NB4 (cell line): ENCODE results near the gene MYOZ3.

Experiments
- DNase-seq: peaks from one replicate; pipeline ENCODE4 v3.0.0; 2010; ENCODE audit warnings: low read depth
- H3K4me3 ChIP-seq: one replicate; pipeline ENCODE4 v1.5.1; 2011; ENCODE audit warnings: mild to moderate bottlenecking, low read depth, low read length, moderate library complexity
- MAX ChIP-seq: IDR thresholded peaks from 2 replicates; pipeline ENCODE4 v1.6.1; 2011; ENCODE audit warnings: low read depth, low read length
- MYC ChIP-seq: IDR thresholded peaks from 2 replicates; pipeline ENCODE4 v1.6.1; 2011; ENCODE audit warnings: low read depth, low read length
- POLR2A ChIP-seq: IDR thresholded peaks from 2 replicates; pipeline ENCODE4 v1.6.1; 2011; ENCODE audit warnings: mild to moderate bottlenecking; ENCODE audit not compliant: insufficient read length; ENCODE audit errors: extremely low read depth
- TF ChIP-seq, protein P1 (sequence below): IDR thresholded peaks from one replicate; pipeline ENCODE4 v1.5.1; 2012; ENCODE audit warnings: low read depth, low read length

MYOZ3 gene

GRCh38 chr5:150616024-150616470 lies 45.0 kb upstream of the MYOZ3 start:
- TF ChIP-seq POLR2A (no peak), MAX (no peak), MYC (no peak)
- TF ChIP-seq, protein P1, sequence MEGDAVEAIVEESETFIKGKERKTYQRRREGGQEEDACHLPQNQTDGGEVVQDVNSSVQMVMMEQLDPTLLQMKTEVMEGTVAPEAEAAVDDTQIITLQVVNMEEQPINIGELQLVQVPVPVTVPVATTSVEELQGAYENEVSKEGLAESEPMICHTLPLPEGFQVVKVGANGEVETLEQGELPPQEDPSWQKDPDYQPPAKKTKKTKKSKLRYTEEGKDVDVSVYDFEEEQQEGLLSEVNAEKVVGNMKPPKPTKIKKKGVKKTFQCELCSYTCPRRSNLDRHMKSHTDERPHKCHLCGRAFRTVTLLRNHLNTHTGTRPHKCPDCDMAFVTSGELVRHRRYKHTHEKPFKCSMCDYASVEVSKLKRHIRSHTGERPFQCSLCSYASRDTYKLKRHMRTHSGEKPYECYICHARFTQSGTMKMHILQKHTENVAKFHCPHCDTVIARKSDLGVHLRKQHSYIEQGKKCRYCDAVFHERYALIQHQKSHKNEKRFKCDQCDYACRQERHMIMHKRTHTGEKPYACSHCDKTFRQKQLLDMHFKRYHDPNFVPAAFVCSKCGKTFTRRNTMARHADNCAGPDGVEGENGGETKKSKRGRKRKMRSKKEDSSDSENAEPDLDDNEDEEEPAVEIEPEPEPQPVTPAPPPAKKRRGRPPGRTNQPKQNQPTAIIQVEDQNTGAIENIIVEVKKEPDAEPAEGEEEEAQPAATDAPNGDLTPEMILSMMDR = no peak

GRCh38 chr5:150616506-150616905 lies 44.5 kb upstream of the MYOZ3 start:
- TF ChIP-seq MYC (no peak), MAX (no peak), POLR2A (no peak)
- TF ChIP-seq, protein P1 = no peak
- no peak overlapping the region for H3K4me3 ChIP-seq
- no peak for DNase-seq

More at GRCh38 chr5:150616024-150616470, 45.0 kb upstream of the MYOZ3 start:
- DNase-seq = no peak
- H3K4me3 ChIP-seq = no peak overlapping the region

DNA sequence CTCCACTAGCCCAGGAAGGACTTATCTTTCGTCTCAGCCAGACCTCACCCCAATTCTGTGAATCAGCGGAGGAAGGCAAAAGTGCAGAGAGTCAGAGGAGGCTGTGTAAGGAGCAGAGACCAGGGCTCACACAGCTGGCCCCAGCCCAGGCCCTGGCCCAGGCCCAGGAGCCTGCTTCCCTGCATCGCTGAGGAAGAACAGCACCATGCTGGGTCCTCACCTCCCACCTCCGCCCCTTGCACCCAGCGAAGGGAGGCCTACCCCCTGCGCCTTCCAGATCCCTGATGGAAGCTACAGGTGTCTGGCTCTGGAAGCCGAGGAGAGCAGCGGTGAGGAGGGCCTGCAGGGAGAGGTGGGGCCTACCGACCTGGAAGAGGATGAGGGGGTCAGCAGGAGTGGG lies 42.9 kb upstream of the MYOZ3 start:
- no peak overlapping the region for H3K4me3 ChIP-seq
- DNase-seq = no peak
- TF ChIP-seq, protein P1 = no peak
- TF ChIP-seq MYC (no peak), POLR2A (no peak), MAX (no peak)

GRCh38 chr5:150618588-150619281 lies 42.3 kb upstream of the MYOZ3 start:
- no peak overlapping the region for H3K4me3 ChIP-seq
- no peak for DNase-seq
- TF ChIP-seq MYC = no peak
- TF ChIP-seq MAX = no peak
- no peak for TF ChIP-seq POLR2A
- TF ChIP-seq, protein P1 = no peak

GRCh38 chr5:150619359-150620230 lies 41.5 kb upstream of the MYOZ3 start:
- H3K4me3 ChIP-seq = no peak overlapping the region
- no peak for TF ChIP-seq MYC
- TF ChIP-seq, protein P1 = no peak
- TF ChIP-seq MAX = no peak
- TF ChIP-seq POLR2A = no peak
- no peak for DNase-seq
